HepG2 (cell line): ENCODE measurements around the gene ZSWIM9. TPM values are rescaled to one million over a fixed set of nuclear protein-coding genes. Genes with fewer than 3 reads are reported as not detected.

Source experiments
- ATAC-seq: fragments of 200-7000 bp; cut with Tn5 transposase; 3 replicates; pipeline ENCODE4 v1.9.1; 2020; ENCODE audit warnings: mild to moderate bottlenecking, moderate library complexity
- BruUV-seq: library from RNA; stranded (reverse); fragments of 400-500 nt; replicated peaks from 2 replicates; lab custom pipeline; 2021; lab: Mats Ljungman, UMichigan
- CTCF ChIA-PET: fragments of 300-600 bp; formaldehyde crosslinking; extraction: SDS; loops from one replicate; lab custom pipeline; 2021; ENCODE audit warnings: low total read pairs, inconsistent platforms, low intra/inter-chr PET ratio; lab: Yijun Ruan, JAX
- POLR2A ChIA-PET: fragments of 350-600 bp; sonication (Branson Sonifier 250); formaldehyde crosslinking; loops from one replicate; lab custom pipeline; 2020; ENCODE audit warnings: antibody characterized with exemption, inconsistent platforms; lab: Yijun Ruan, JAX
- DNase-seq: peaks from one replicate; pipeline ENCODE4 v3.0.0-alpha.2; 2015; ENCODE audit warnings: low spot score
- FAIRE-seq: peaks from 3 replicates; lab custom pipeline; 2011; peaks lifted over from hg19 to GRCh38; lab: Jason Lieb, UNC
- H2AFZ ChIP-seq: one replicate; pipeline ENCODE4 v1.6.1; 2011; ENCODE audit warnings: low read length, inconsistent platforms
- H3K27ac ChIP-seq: fragments of 300-600 bp; 3 replicates; pipeline ENCODE4 v1.8.0; 2011; ENCODE audit warnings: mixed run types, mild to moderate bottlenecking, mixed read lengths, low read length, inconsistent platforms; ENCODE audit not compliant: insufficient read depth; ENCODE audit errors: extremely low read length
- H3K27me3 ChIP-seq, 2 experiments: fragments of 200-600 bp in 1 of 2; 2 replicates in 1 of 2; 3 replicates in 1 of 2; pipeline versions ENCODE4 v1.6.0 to v1.8.0; 2011; ENCODE audit warnings: low read length in 2 of 2, mild to moderate bottlenecking in 2 of 2, moderate library complexity in 2 of 2, inconsistent platforms in 1 of 2; ENCODE audit not compliant: insufficient read depth in 2 of 2, control insufficient read depth in 1 of 2
- H3K36me3 ChIP-seq, 2 experiments: fragments of 200-600 bp in 1 of 2; replicated peaks in 1 of 2; 2 replicates in 1 of 2; 3 replicates in 1 of 2; pipeline versions ENCODE4 v1.5.1 to v1.8.0; 2011; ENCODE audit warnings: low read length in 2 of 2, inconsistent platforms in 1 of 2; ENCODE audit not compliant: insufficient read depth in 2 of 2, control insufficient read depth in 1 of 2
- H3K4me1 ChIP-seq: 2 replicates; pipeline ENCODE4 v1.5.1; 2012; ENCODE audit warnings: low read length, inconsistent platforms; ENCODE audit not compliant: insufficient read depth
- H3K4me2 ChIP-seq: 2 replicates; pipeline ENCODE4 v1.6.0; 2011; ENCODE audit warnings: low read depth, low read length, inconsistent platforms
- H3K4me3 ChIP-seq, 3 experiments: fragments of 200-600 bp in 1 of 3; sonication (generic), shearing (Covaris generic) in 1 of 3; replicated peaks in 1 of 3; 2 replicates each; pipeline ENCODE4 v1.5.1; 2011 to 2016; ENCODE audit warnings: low read length in 3 of 3, inconsistent platforms in 2 of 3, low read depth in 2 of 3, mild to moderate bottlenecking in 2 of 3, control low read depth in 1 of 3, mixed read lengths in 1 of 3; ENCODE audit not compliant: insufficient read depth in 1 of 3
- H3K79me2 ChIP-seq: one replicate; pipeline ENCODE4 v1.6.1; 2011; ENCODE audit warnings: low read length, inconsistent platforms; ENCODE audit not compliant: insufficient read depth
- H3K9ac ChIP-seq: 2 replicates; pipeline ENCODE4 v1.6.0; 2011; ENCODE audit warnings: mild to moderate bottlenecking, low read depth, low read length, inconsistent platforms; ENCODE audit not compliant: insufficient read depth
- H3K9me3 ChIP-seq: 2 replicates; pipeline ENCODE4 v1.5.1; 2012; ENCODE audit warnings: mild to moderate bottlenecking, low read length
- H4K20me1 ChIP-seq: 2 replicates; pipeline ENCODE4 v1.6.0; 2011; ENCODE audit warnings: inconsistent platforms, mild to moderate bottlenecking, low read length, moderate library complexity; ENCODE audit not compliant: insufficient read depth
- AGO2 ChIP-seq: fragments of 200-400 bp; formaldehyde crosslinking; optimal IDR thresholded peaks from 2 replicates; pipeline ENCODE3; 2017; ENCODE audit warnings: mild to moderate bottlenecking, low read depth, low read length, moderate library complexity
- KAT7 ChIP-seq: IDR thresholded peaks from 2 replicates; pipeline ENCODE4 v1.6.1; 2018; ENCODE audit warnings: borderline replicate concordance, missing compliant biosample characterization
- KDM1A ChIP-seq: IDR thresholded peaks from 2 replicates; pipeline ENCODE4 v1.6.1; 2016; ENCODE audit warnings: missing compliant biosample characterization
- TCF12 ChIP-seq, 2 experiments: fragments of 450-650 bp in 1 of 2; sonication (generic) in 1 of 2; formaldehyde crosslinking in 1 of 2; IDR thresholded peaks; 2 replicates each; pipeline versions ENCODE4 v1.6.1 to v1.8.0; 2017 to 2022; ENCODE audit warnings: antibody characterized with exemption in 1 of 2, mild to moderate bottlenecking in 1 of 2, missing genetic modification reagents in 1 of 2, moderate library complexity in 1 of 2
- TFE3 ChIP-seq: IDR thresholded peaks from 2 replicates; pipeline ENCODE4 v1.6.1; 2016
- ZNF350 ChIP-seq: sonication (generic); formaldehyde crosslinking; IDR thresholded peaks from 2 replicates; pipeline ENCODE4 v1.4.0; 2020; ENCODE audit warnings: mild to moderate bottlenecking, low read depth, missing genetic modification reagents, borderline replicate concordance
- WGBS: methylation state at CpG from one replicate; pipeline ENCODE4 v1.1.6; 2017; ENCODE audit warnings: low lambda C conversion rate; 5-methylcytosine and 5-hydroxymethylcytosine counted together
- in situ Hi-C: cut with HindIII; loops from 2 replicates; pipeline ENCODE4 v1.10.0; 2017; ENCODE audit warnings: low pct_unique_long_range_greater_than_20kb; ENCODE audit not compliant: extremely low pct_ligation_motif_present
- intact Hi-C: fragments of 100-400 bp; cut with micrococcal nuclease; formaldehyde crosslinking; loops from one replicate; pipeline ENCODE4 v1.10.0; 2022; ENCODE audit not compliant: unreplicated experiment
- polyA plus RNA-seq, 8 experiments: library from polyadenylated mRNA; depleted of rRNA in 3 of 8; stranded (reverse) in 7 of 8; unstranded in 1 of 8; fragments of >200 nt; fragmentation: Illumina TruSeq in 4 of 8; extraction: Trizol in 4 of 8; gene quantifications; 2 replicates each; pipeline versions ENCODE4 v1.2.1 to v1.2.3, GENCODE V29; 2011 to 2016; ENCODE audit warnings: low read depth in 4 of 8, missing spikeins in 1 of 8, mixed read lengths in 1 of 8; ENCODE audit not compliant: insufficient read depth in 1 of 8
- total RNA-seq, 5 experiments: library from RNA; depleted of rRNA; stranded (reverse); fragments of >200 nt; fragmentation: Illumina TruSeq; extraction: Trizol; gene quantifications; 2 replicates each; pipeline ENCODE4 v1.2.3, GENCODE V29; 2016; ENCODE audit warnings: low read depth in 1 of 5
- TF ChIP-seq, protein P1 (sequence below), 2 experiments: fragments of 450-650 bp in 1 of 2; sonication (generic) in 1 of 2; formaldehyde crosslinking in 1 of 2; IDR thresholded peaks; 2 replicates each; pipeline versions ENCODE4 v1.6.1 to v1.8.0; 2016 to 2022; ENCODE audit warnings: antibody characterized with exemption in 1 of 2, mild to moderate bottlenecking in 1 of 2, missing genetic modification reagents in 1 of 2
- TF ChIP-seq, protein P2 (sequence below): sonication (generic); formaldehyde crosslinking; IDR thresholded peaks from 2 replicates; pipeline ENCODE4 v1.5.0; 2020; ENCODE audit warnings: missing genetic modification reagents

ZSWIM9 gene
- total and polyA plus RNA-seq, 2 of the 13 experiments (the other 11 are each of a cell fraction or from before 2014, with no cell fraction given): 0.18 to 1.1 TPM

GRCh38 chr19:48194844-48195830 is 24.7 kb downstream of the ZSWIM9 start:
- no peaks in the 10 kb centered on the region for H3K9me3 ChIP-seq
- DNase-seq (no peak), ATAC-seq (no peak), FAIRE-seq (no peak)
- no peak overlapping the region for H3K4me3 ChIP-seq
- no TSS peak for BruUV-seq
- no peaks in the 10 kb centered on the region for H3K79me2 ChIP-seq
- H3K4me2 ChIP-seq: no peak overlapping the region
- intact Hi-C loops (no loop called here), in situ Hi-C loops (no loop called here)
- no peaks in the 10 kb centered on the region for H3K36me3 ChIP-seq
- ChIA-PET CTCF (no interaction called here), POLR2A (no interaction called here)
- no peaks in the 10 kb centered on the region for H4K20me1 ChIP-seq
- 90% methylated on average over 57 of the region's 95 CpGs for WGBS
- no peaks in the 10 kb centered on the region for H3K4me1 ChIP-seq
- H2AFZ ChIP-seq: no peak overlapping the region
- no peaks in the 10 kb centered on the region for H3K27me3 ChIP-seq
- H3K9ac ChIP-seq: no peak overlapping the region
- TF ChIP-seq TFE3 (no peak), KDM1A (no peak), ZNF350 (no peak), KAT7 (CRISPR knock-in tag) (no peak), TCF12 (IDR thresholded peaks at IDR 0.05) (no peak), TCF12 (CRISPR knock-in tag; IDR thresholded peaks at IDR 0.05) (no peak), AGO2 (peak; percentile 55)
- TF ChIP-seq, protein P1, sequence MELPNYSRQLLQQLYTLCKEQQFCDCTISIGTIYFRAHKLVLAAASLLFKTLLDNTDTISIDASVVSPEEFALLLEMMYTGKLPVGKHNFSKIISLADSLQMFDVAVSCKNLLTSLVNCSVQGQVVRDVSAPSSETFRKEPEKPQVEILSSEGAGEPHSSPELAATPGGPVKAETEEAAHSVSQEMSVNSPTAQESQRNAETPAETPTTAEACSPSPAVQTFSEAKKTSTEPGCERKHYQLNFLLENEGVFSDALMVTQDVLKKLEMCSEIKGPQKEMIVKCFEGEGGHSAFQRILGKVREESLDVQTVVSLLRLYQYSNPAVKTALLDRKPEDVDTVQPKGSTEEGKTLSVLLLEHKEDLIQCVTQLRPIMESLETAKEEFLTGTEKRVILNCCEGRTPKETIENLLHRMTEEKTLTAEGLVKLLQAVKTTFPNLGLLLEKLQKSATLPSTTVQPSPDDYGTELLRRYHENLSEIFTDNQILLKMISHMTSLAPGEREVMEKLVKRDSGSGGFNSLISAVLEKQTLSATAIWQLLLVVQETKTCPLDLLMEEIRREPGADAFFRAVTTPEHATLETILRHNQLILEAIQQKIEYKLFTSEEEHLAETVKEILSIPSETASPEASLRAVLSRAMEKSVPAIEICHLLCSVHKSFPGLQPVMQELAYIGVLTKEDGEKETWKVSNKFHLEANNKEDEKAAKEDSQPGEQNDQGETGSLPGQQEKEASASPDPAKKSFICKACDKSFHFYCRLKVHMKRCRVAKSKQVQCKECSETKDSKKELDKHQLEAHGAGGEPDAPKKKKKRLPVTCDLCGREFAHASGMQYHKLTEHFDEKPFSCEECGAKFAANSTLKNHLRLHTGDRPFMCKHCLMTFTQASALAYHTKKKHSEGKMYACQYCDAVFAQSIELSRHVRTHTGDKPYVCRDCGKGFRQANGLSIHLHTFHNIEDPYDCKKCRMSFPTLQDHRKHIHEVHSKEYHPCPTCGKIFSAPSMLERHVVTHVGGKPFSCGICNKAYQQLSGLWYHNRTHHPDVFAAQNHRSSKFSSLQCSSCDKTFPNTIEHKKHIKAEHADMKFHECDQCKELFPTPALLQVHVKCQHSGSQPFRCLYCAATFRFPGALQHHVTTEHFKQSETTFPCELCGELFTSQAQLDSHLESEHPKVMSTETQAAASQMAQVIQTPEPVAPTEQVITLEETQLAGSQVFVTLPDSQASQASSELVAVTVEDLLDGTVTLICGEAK (IDR thresholded peaks at IDR 0.05): no peak
- TF ChIP-seq, protein P1 (CRISPR knock-in tag; IDR thresholded peaks at IDR 0.05): no peak
- TF ChIP-seq, protein P2, sequence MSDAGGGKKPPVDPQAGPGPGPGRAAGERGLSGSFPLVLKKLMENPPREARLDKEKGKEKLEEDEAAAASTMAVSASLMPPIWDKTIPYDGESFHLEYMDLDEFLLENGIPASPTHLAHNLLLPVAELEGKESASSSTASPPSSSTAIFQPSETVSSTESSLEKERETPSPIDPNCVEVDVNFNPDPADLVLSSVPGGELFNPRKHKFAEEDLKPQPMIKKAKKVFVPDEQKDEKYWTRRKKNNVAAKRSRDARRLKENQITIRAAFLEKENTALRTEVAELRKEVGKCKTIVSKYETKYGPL (CRISPR knock-in tag): no peak
- TF ChIP-seq, all 625 proteins: peak for 1
- H3K27ac ChIP-seq: no peak overlapping the region
